A549 (cell line): Measurements from ENCODE around the gene MGAT3. TPM values are rescaled to one million over a fixed set of nuclear protein-coding genes. Genes with fewer than 3 reads are reported as not detected.

Experiments used
- ATAC-seq, 2 experiments: fragments of 200-7000 bp in 1 of 2; fragments of >200 bp in 1 of 2; cut with Nextera tagmentation in 1 of 2; cut with Tn5 transposase in 1 of 2; 3 replicates each; pipeline versions ENCODE4 v1.8.0 to v1.9.1; 2018 to 2020; ENCODE audit warnings: mild to moderate bottlenecking in 1 of 2, moderate library complexity in 1 of 2
- CTCF ChIA-PET: fragments of 300-600 bp; sonication (Branson Sonifier 250); formaldehyde crosslinking; extraction: SDS; loops from one replicate; lab custom pipeline; 2021; ENCODE audit warnings: antibody characterized with exemption, inconsistent platforms; lab: Yijun Ruan, JAX
- POLR2A ChIA-PET: fragments of 350-600 bp; formaldehyde crosslinking; extraction: SDS; loops from one replicate; lab custom pipeline; 2021; ENCODE audit warnings: antibody characterized with exemption, inconsistent platforms; lab: Yijun Ruan, JAX
- DNase-seq, 2 experiments: peaks; one replicate each; pipeline versions ENCODE4 v3.0.0 to v3.0.0-alpha.2; 2011 to 2016; ENCODE audit warnings: low read depth in 1 of 2, low spot score in 1 of 2
- FAIRE-seq: peaks from 2 replicates; lab custom pipeline; 2011; peaks lifted over from hg19 to GRCh38; lab: Jason Lieb, UNC
- H3K27ac ChIP-seq, 2 experiments: fragments of >200 bp; sonication (Bioruptor Twin); formaldehyde crosslinking; 3 replicates each; pipeline ENCODE4 v1.5.1; 2016 to 2017
- H3K4me1 ChIP-seq: fragments of >200 bp; sonication (Bioruptor Twin); formaldehyde crosslinking; 3 replicates; pipeline ENCODE4 v1.6.1; 2016
- H3K4me2 ChIP-seq: fragments of >200 bp; sonication (Bioruptor Twin); formaldehyde crosslinking; 3 replicates; pipeline ENCODE4 v1.6.1; 2016
- H3K4me3 ChIP-seq: fragments of >200 bp; sonication (Bioruptor Twin); formaldehyde crosslinking; 3 replicates; pipeline ENCODE4 v1.5.1; 2016
- H3K9me3 ChIP-seq: fragments of >200 bp; sonication (Bioruptor Twin); formaldehyde crosslinking; 3 replicates; pipeline ENCODE4 v1.6.1; 2016
- BHLHE40 ChIP-seq: IDR thresholded peaks from 2 replicates; pipeline ENCODE4 v1.6.1; 2012; ENCODE audit warnings: low read depth, low read length, inconsistent platforms
- EHF ChIP-seq: fragments of 250-450 bp; sonication (Bioruptor Pico); IDR thresholded peaks from 2 replicates; pipeline ENCODE4 v1.5.0; 2020; ENCODE audit warnings: mild to moderate bottlenecking
- EP300 ChIP-seq, 2 experiments: fragments of >200 bp; sonication (Bioruptor Twin); formaldehyde crosslinking; IDR thresholded peaks; 2 replicates in 1 of 2; 3 replicates in 1 of 2; pipeline ENCODE4 v1.6.1; 2016 to 2017
- ESRRA ChIP-seq: fragments of 150-350 bp; IDR thresholded peaks from 2 replicates; pipeline ENCODE4 v1.6.1; 2014; ENCODE audit warnings: mild to moderate bottlenecking, low read length, borderline replicate concordance
- FOSB ChIP-seq: fragments of 250-450 bp; sonication (Bioruptor Pico); IDR thresholded peaks from 2 replicates; pipeline ENCODE4 v1.5.0; 2020; ENCODE audit warnings: mild to moderate bottlenecking, moderate library complexity
- GATA3 ChIP-seq: IDR thresholded peaks from 2 replicates; pipeline ENCODE4 v1.6.1; 2012; ENCODE audit warnings: borderline replicate concordance
- HEYL ChIP-seq: fragments of 250-450 bp; sonication (Bioruptor Pico); IDR thresholded peaks from 2 replicates; pipeline ENCODE4 v1.8.0; 2021; ENCODE audit warnings: mild to moderate bottlenecking, moderate library complexity
- HOXA7 ChIP-seq: fragments of 250-450 bp; sonication (Bioruptor Pico); IDR thresholded peaks from 2 replicates; pipeline ENCODE4 v1.5.0; 2020; ENCODE audit warnings: mild to moderate bottlenecking, moderate library complexity
- HOXB13 ChIP-seq: fragments of 250-450 bp; sonication (Bioruptor Pico); IDR thresholded peaks from 2 replicates; pipeline ENCODE4 v1.5.0; 2020; ENCODE audit warnings: low read depth, mild to moderate bottlenecking, moderate library complexity
- MAFK ChIP-seq: fragments of 450-650 bp; IDR thresholded peaks from 2 replicates; pipeline ENCODE4 v1.6.1; 2014; ENCODE audit not compliant: partially characterized antibody
- MYC ChIP-seq: IDR thresholded peaks from 2 replicates; pipeline ENCODE4 v1.6.1; 2012; ENCODE audit warnings: mild to moderate bottlenecking, inconsistent platforms, low read length, improper control_type of control experiment, borderline replicate concordance
- NPAS2 ChIP-seq: fragments of 250-450 bp; sonication (Bioruptor Pico); IDR thresholded peaks from 2 replicates; pipeline ENCODE4 v1.8.0; 2022; ENCODE audit warnings: mild to moderate bottlenecking, moderate library complexity, borderline replicate concordance
- PHF8 ChIP-seq: fragments of 200-600 bp; sonication (generic); IDR thresholded peaks from 2 replicates; pipeline ENCODE4 v1.6.1; 2016; ENCODE audit warnings: low read depth, mild to moderate bottlenecking, antibody characterized with exemption, moderate library complexity, borderline replicate concordance
- POLR2AphosphoS2 ChIP-seq: conservative IDR thresholded peaks from 2 replicates; pipeline ENCODE4 v1.6.1; 2012; ENCODE audit warnings: low read length, improper control_type of control experiment, inconsistent platforms
- RNF2 ChIP-seq: fragments of 200-600 bp; sonication (generic); IDR thresholded peaks from 2 replicates; pipeline ENCODE4 v1.6.1; 2016; ENCODE audit warnings: low read depth, mild to moderate bottlenecking, antibody characterized with exemption, moderate library complexity, borderline replicate concordance
- SMC3 ChIP-seq: fragments of >200 bp; sonication (Bioruptor Twin); formaldehyde crosslinking; IDR thresholded peaks from 3 replicates; pipeline ENCODE4 v1.6.1; 2018; ENCODE audit warnings: inconsistent platforms
- SREBF2 ChIP-seq: fragments of 450-650 bp; IDR thresholded peaks from 2 replicates; pipeline ENCODE4 v1.6.1; 2014; ENCODE audit warnings: mild to moderate bottlenecking, moderate library complexity
- ZFP36 ChIP-seq: fragments of 450-650 bp; IDR thresholded peaks from 2 replicates; pipeline ENCODE4 v1.6.1; 2014; ENCODE audit warnings: borderline replicate concordance; ENCODE audit not compliant: partially characterized antibody
- WGBS: methylation state at CpG from one replicate; pipeline ENCODE4 v1.1.6; 2017; ENCODE audit errors: missing lambda C conversion rate; 5-methylcytosine and 5-hydroxymethylcytosine counted together
- polyA plus RNA-seq, 4 experiments: library from polyadenylated mRNA; depleted of rRNA in 3 of 4; stranded (reverse); fragments of >200 nt; fragmentation: RNase III in 1 of 4; extraction: RNeasy Plus Mini Kit Qiagen cat#74134 plus additional on column Dnase treatment in 1 of 4; gene quantifications; 2 replicates in 3 of 4; 3 replicates in 1 of 4; pipeline ENCODE4 v1.2.3, GENCODE V29; 2011 to 2017
- TF ChIP-seq, protein P1 (sequence below): IDR thresholded peaks from 2 replicates; pipeline ENCODE4 v1.6.1; 2012
- TF ChIP-seq, protein P2 (sequence below): fragments of 450-650 bp; IDR thresholded peaks from 2 replicates; pipeline ENCODE4 v1.6.1; 2014; ENCODE audit warnings: antibody characterized with exemption
- TF ChIP-seq, protein P3 (sequence below): fragments of >200 bp; sonication (Bioruptor Twin); formaldehyde crosslinking; IDR thresholded peaks from 3 replicates; pipeline ENCODE4 v1.5.1; 2016
- TF ChIP-seq, protein P4 (sequence below): fragments of 250-450 bp; sonication (Bioruptor Pico); IDR thresholded peaks from 2 replicates; pipeline ENCODE4 v1.5.0; 2020; ENCODE audit warnings: low read depth, mild to moderate bottlenecking, moderate library complexity
- TF ChIP-seq, protein P5 (sequence below): fragments of 150-350 bp; IDR thresholded peaks from 2 replicates; pipeline ENCODE4 v1.6.1; 2014; ENCODE audit warnings: low read depth, mild to moderate bottlenecking, low read length

The MGAT3 gene
- polyA plus RNA-seq, 2 of the 4 experiments (the other 2 are of a cell fraction): 0.62 to 0.84 TPM

DNA sequence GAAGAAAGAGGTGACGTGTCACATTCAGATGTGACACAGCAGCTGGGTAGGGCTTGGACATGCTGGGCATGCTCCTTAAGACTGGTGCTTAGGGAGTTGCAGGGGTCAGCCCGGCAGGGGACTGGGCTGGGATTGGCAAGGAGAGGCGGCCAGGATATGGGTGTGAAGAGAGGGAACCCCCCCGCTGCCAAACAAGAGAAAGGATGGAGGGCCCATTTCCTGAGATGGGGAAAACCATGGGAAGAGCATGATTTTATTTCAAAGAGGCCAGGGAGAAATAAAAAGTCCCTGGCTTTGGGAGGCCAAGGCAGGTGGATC lies 68.8 kb downstream of the MGAT3 start:
- no peak for DNase-seq
- no peak overlapping the region for H3K4me3 ChIP-seq
- H3K4me1 ChIP-seq: peaks cover 29% of the 10 kb centered on the region
- ChIA-PET POLR2A (no interaction called here), CTCF (interaction anchor here (0.6 to 8.9 kb wide), 6 partner anchors 10 to 390 kb away, joined by 3 to 80 read pairs (median 4); no protein-coding TSS in a partner anchor)
- no peaks in the 10 kb centered on the region for H3K9me3 ChIP-seq
- TF ChIP-seq HEYL (CRISPR knock-in tag): no peak
- TF ChIP-seq, protein P1, sequence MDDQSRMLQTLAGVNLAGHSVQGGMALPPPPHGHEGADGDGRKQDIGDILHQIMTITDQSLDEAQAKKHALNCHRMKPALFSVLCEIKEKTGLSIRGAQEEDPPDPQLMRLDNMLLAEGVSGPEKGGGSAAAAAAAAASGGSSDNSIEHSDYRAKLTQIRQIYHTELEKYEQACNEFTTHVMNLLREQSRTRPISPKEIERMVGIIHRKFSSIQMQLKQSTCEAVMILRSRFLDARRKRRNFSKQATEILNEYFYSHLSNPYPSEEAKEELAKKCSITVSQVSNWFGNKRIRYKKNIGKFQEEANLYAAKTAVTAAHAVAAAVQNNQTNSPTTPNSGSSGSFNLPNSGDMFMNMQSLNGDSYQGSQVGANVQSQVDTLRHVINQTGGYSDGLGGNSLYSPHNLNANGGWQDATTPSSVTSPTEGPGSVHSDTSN: no peak
- TF ChIP-seq, protein P2, sequence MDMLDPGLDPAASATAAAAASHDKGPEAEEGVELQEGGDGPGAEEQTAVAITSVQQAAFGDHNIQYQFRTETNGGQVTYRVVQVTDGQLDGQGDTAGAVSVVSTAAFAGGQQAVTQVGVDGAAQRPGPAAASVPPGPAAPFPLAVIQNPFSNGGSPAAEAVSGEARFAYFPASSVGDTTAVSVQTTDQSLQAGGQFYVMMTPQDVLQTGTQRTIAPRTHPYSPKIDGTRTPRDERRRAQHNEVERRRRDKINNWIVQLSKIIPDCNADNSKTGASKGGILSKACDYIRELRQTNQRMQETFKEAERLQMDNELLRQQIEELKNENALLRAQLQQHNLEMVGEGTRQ: no peak
- TF ChIP-seq, protein P3, sequence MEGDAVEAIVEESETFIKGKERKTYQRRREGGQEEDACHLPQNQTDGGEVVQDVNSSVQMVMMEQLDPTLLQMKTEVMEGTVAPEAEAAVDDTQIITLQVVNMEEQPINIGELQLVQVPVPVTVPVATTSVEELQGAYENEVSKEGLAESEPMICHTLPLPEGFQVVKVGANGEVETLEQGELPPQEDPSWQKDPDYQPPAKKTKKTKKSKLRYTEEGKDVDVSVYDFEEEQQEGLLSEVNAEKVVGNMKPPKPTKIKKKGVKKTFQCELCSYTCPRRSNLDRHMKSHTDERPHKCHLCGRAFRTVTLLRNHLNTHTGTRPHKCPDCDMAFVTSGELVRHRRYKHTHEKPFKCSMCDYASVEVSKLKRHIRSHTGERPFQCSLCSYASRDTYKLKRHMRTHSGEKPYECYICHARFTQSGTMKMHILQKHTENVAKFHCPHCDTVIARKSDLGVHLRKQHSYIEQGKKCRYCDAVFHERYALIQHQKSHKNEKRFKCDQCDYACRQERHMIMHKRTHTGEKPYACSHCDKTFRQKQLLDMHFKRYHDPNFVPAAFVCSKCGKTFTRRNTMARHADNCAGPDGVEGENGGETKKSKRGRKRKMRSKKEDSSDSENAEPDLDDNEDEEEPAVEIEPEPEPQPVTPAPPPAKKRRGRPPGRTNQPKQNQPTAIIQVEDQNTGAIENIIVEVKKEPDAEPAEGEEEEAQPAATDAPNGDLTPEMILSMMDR: no peak
- TF ChIP-seq EP300 (IDR thresholded peaks at IDR 0.05): no peak
- no peak for TF ChIP-seq ZFP36
- TF ChIP-seq RNF2: no peak
- no peak for TF ChIP-seq ESRRA
- no peak for TF ChIP-seq HOXA7 (CRISPR knock-in tag)
- no peak for TF ChIP-seq MYC
- TF ChIP-seq HOXB13 (CRISPR knock-in tag): no peak
- no peak for TF ChIP-seq FOSB
- TF ChIP-seq GATA3: no peak
- TF ChIP-seq POLR2AphosphoS2: no peak
- no peak for TF ChIP-seq SMC3
- TF ChIP-seq, protein P4, sequence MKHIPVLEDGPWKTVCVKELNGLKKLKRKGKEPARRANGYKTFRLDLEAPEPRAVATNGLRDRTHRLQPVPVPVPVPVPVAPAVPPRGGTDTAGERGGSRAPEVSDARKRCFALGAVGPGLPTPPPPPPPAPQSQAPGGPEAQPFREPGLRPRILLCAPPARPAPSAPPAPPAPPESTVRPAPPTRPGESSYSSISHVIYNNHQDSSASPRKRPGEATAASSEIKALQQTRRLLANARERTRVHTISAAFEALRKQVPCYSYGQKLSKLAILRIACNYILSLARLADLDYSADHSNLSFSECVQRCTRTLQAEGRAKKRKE (CRISPR knock-in tag): no peak
- TF ChIP-seq NPAS2: no peak
- FAIRE-seq: no peak
- H3K27ac ChIP-seq: no peak overlapping the region
- WGBS: 87% methylated on average over 4 of the region's 4 CpGs
- H3K4me2 ChIP-seq: no peak overlapping the region
- no peak for ATAC-seq

DNA sequence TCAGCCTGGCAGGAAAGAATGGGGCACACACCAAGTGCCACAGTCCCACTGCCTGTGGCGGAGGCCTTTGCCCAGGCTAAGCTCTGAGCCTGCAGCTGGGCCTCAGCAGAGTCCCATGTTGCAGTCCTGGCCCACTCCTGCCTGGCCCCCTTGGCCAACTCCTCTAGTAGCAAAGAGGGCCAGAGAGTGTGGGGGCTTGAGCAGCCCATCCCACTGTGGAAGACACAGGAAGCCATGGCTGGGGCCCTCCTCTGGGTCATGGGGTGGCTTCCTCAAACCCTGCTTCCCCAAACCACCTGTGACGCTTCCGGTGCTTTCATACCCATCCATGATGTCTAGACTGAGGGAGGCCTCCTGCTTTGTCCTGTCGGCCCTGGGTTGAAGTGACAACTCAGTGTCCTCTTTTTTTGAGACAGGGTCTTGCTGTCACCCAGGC lies 69.9 kb downstream of the MGAT3 start:
- Histone ChIP-seq H3K4me1 (peaks cover 40% of the 10 kb centered on the region), H3K4me3 (no peak overlapping the region), H3K4me2 (no peak overlapping the region), H3K27ac (no peak overlapping the region), H3K9me3 (no peaks in the 10 kb centered on the region)
- ATAC-seq (peak in 1 of 2 experiments; percentile 9; a peak in 3 of 6 replicates), DNase-seq (no peak), FAIRE-seq (no peak)
- 89% methylated on average over 4 of the region's 4 CpGs for WGBS
- TF ChIP-seq SREBF2 (no peak), MAFK (no peak), BHLHE40 (no peak), SMC3 (no peak), PHF8 (no peak), EHF (CRISPR knock-in tag) (no peak), ESRRA (no peak)
- TF ChIP-seq, protein P4 (CRISPR knock-in tag): no peak
- TF ChIP-seq, protein P5, sequence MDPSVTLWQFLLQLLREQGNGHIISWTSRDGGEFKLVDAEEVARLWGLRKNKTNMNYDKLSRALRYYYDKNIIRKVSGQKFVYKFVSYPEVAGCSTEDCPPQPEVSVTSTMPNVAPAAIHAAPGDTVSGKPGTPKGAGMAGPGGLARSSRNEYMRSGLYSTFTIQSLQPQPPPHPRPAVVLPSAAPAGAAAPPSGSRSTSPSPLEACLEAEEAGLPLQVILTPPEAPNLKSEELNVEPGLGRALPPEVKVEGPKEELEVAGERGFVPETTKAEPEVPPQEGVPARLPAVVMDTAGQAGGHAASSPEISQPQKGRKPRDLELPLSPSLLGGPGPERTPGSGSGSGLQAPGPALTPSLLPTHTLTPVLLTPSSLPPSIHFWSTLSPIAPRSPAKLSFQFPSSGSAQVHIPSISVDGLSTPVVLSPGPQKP: no peak
- ChIA-PET CTCF (interaction anchor here (0.7 to 37.2 kb wide), 3 partner anchors 35 to 501 kb away, joined by 4 to 899 read pairs (median 80); no protein-coding TSS in a partner anchor), POLR2A (interaction anchor here (0.7 kb wide), 1 partner anchor 1124 kb away, joined by 9 read pairs; no protein-coding TSS in a partner anchor)
